Stimulated activated CD8-positive, alpha-beta memory T cell treated with anti-CD3 and anti-CD28 coated beads, Interleukin-15, amount 100 ng/mL, for 1 hour (primary cell): ENCODE data around the gene NPIPB6.
A peak's percentile ranks its signal among the peaks of the same experiment; 100 is the strongest.
"Not testable (repeated sequence)": the region's sequence is repeated elsewhere in the genome, so short reads cannot be mapped to it uniquely, and the experiment has no call there.

Source experiments
- DNase-seq: peaks from one replicate; pipeline ENCODE4 v3.0.0-alpha.2; 2020; ENCODE audit warnings: low read depth

The NPIPB6 gene

GRCh38 chr16:28363408-28363807, at the start of gene NPIPB6:
TSS of gene NPIPB6 (minus strand) at chr16:28363508. CDS start at chr16:28362822, 686 bp downstream.
- DNase-seq: not testable (repeated sequence)

DNA sequence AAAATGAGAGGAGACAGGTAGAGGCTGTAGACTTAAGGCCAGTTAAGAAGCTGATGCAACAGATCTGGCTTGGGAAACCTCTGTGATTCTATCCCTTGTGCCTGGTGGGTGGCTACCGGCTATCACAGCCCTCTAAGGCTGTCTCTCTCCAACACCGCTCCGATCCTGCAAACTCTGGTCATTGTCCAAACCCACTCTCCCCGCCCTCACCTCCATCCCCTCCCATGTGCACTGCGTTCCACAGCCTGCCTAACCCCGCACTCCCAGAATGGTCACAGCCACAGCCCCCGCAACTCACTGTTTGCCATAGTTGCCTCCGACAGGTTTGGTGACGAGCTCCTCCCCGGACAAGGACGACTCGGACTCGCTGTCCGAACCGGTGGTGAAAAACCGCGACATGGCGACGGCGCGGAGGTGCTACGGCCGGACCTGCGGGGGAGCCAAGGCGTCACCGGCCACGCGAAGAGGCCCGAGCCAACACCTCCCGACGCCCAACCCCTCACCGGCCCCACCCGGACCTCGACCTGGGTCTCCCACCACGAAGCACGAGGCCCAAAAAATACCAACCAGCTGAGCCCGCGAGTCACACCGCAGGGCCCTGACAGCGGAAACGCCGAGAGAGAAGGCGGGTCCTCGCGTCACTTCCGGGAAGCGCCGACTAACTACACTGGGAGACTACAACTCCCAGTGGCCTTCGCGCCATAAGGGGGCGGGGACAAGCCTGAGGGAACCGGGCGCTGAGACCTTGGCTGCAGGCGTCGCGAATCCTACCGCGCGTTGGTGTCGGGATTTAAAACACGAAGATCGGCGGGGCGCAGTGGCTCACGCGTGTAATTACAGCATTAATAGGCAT, 40.1 kb upstream of the NPIPB6 start, which contains the start of gene EIF3CL:
Gene EIF3CL (minus strand): TSS at position 622 of the 853 bp plus-strand sequence. CDS start 223 bp downstream, at position 399.
- not testable (repeated sequence) for DNase-seq

DNA sequence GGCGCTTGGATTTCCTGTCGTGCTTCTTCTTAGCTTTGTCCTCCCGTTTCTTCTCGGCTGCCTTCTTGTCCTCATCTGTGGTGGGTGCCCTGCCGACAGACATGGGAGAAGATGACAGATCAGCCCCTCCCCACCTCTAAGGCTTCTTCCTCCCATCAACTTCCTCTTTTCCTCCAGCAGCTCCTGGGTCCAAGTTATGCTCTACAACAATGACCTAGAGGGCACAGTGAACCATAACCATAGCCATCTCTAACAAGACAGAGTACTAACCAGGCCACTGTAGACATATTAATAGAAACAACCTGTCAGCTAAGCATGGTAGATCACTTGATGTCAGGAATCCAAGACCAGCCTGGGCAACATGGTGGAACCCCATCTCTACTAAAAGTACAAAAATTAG, 28.7 kb upstream of the NPIPB6 start:
- not testable (repeated sequence) for DNase-seq

DNA sequence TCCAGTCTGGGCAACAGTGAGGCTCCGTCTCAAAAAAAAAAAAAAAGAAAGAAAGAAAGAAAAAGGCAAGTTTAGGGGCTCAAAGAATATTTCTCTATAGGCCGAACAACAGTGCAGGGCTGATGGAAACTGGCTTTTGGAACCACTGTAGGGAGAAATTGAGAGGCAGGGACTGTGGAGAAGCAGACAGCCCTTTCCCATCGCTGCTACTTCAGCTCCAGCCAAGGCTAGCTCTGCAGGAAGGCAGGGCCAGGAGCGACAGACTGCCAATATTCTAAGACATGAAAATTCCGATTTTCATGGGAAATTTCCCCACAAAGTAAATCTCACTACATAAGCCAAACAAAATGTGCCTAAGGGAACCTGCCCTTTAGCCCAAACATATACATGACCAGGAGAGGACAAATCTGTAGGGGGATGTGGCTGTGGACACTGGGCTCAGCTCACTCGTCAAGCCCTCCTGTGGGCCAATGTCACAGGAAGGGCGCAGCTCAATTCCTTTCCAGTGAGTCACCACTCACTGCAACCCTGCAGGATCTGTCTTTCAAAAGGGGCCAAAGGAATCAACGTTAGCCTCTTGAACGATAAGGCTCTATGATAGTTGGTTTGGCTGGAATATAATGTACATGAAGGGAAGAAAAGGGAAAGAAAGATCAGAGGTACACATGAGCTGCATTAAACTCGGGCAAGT, 19.0 kb upstream of the NPIPB6 start:
- DNase-seq: not testable (repeated sequence)

GRCh38 chr16:28377822-28378221, 14.5 kb upstream of the NPIPB6 start:
- not testable (repeated sequence) for DNase-seq

- not testable (repeated sequence) for DNase-seq
These were observed 13.9 kb upstream of the NPIPB6 start for GRCh38 chr16:28377108-28377625.

DNA sequence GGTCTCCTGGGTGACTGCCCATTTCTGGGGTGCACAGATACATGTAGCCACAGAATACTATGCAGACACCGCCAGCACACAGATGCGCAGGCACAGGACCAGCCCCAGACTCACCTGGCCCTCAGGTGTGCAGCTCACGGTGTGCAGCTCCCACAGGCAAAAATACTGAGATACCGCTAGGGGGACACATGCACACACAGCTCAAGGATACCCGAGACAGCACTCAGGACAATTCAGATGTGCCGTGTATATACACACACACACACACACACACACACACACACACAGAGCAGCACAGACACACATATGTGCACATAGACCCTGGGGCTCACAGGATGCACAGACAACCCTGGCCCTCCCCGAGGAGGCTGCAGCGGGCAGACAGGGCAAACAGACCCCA, 11.8 kb upstream of the NPIPB6 start:
- not testable (repeated sequence) for DNase-seq

DNA sequence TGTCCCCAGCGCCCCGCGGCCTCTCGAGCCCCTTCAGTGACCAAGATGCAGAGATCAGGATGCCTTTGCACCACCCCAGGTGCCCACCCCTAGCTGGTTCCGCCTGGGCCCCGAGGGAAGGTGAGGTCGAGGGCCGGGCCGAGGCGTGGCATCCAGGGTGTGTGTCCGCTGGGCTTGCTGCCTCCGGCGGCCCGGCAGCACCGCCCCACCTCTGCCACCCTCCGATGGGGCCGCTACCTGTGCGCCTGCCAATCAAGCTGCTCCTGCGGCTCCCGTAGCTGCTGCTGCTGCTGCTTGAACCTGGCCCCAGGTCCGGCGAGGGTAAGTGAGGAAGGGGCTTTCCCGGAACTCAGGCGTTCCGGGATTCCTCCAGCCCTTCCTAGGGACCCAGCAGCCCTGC, 11.0 kb upstream of the NPIPB6 start:
- DNase-seq: not testable (repeated sequence)

- not testable (repeated sequence) for DNase-seq
These were observed 4.6 kb upstream of the NPIPB6 start for GRCh38 chr16:28367926-28368325.

DNA sequence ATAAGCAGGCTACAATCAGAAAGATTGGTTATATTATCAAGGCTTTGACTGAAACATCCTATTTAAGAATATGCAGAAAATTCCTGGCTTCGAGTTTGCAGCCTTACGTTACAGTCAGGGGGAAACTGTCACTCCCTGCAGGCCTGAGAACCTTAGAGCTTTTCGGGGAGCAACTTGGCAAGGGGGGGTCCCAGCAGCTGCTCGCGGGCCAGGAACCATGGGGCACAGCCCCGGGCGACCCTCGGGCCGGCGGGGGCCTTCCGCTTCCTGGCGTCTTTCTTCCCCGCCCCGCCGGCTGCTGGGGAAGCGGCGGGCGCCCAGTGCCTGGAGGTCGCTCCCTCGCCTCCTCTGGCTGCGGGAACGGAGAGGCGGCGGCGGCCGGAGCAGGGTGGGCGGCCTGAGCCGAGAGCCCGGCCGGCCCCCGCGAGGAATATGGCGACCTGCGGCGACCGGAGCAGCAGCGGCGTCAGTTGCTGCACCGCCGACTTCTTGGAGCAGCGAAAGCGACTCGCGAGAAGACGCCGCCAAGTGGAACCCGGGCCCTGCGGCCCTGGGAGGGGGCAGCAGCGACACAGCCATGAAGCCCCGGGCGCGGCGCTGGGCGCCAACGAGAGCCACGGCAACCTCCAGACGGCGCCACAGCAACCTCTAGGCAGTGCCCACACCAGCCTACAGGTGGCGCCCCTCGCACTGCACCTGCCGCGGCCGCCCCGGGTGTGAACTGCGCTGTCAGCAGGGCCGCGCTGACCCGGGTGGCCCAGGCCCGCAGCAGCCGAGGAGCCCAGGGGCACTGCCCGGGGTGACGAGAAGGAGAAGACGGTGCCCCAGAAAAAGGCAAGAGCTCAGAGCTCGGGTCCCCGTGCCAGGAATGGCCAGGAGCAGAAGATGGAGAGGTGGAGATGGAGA, 1.2 kb upstream of the NPIPB6 start:
- not testable (repeated sequence) for DNase-seq

DNA sequence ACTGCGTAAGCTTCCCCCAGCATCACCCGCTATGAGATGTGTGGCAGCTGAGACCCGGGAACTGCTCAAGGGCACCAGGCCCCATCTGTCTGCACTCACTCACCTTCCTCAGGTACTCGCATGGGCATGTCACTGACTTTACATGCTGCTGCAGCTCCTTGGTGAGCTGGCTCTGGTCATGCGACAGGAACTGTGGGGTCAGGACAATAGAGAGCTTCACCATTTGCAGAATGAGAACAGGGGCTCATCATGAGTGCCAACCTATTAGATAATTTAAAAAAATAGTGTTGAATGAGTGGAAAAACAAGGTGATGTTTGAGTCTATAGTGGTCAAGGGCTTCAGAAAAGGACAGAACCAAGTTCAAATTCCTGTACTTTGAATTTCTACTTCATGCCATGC, 708 bp downstream of the NPIPB6 start:
- DNase-seq: not testable (repeated sequence)

- not testable (repeated sequence) for DNase-seq
These were observed 25.1 kb downstream of the NPIPB6 start for GRCh38 chr16:28338230-28338629.

DNA sequence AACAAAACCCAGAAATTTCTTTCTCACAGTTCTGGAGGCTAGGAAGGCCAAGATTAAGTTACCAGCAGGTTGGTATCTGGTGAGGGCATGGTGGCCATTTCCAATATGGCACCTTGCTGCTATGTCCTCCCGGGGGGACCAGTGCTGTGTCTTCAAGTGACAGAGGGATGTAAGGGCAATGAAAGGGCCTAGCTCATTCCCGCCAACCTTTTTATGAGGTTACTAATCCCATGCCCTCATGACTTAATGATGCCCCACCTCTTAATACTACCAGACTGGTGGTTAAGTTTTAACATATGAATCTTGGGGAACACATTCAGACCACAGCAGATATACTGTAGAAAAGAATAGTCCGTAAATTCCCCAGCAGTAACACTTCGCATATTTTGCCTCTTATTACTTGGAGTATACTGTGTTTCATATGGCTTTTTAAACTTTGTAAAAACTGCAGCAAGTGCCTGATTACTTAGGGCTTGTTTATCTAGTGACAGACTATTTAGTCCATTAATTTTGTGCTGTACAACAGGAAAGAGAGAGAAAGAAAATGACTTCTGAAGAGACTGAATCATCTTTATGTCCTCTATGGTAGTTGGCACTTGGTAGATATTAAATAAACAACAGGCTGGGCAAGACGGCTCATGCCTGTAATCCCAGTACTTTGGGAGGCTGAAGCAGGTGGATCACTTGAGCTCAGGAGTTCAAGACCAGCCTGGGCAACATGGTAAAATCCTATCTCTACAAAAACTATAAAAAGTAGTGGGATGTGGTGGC, 26.2 kb downstream of the NPIPB6 start:
- not testable (repeated sequence) for DNase-seq

- DNase-seq: not testable (repeated sequence)
These were observed 27.6 kb downstream of the NPIPB6 start for GRCh38 chr16:28335678-28336077.

- DNase-seq: not testable (repeated sequence)
These were observed 30.7 kb downstream of the NPIPB6 start for GRCh38 chr16:28332632-28333031.

- DNase-seq: not testable (repeated sequence)
These were observed 32.3 kb downstream of the NPIPB6 start for GRCh38 chr16:28330981-28331380.

GRCh38 chr16:28330232-28330631, 33.1 kb downstream of the NPIPB6 start:
- DNase-seq: not testable (repeated sequence)

- DNase-seq: peak; percentile 39
These were observed 36.3 kb downstream of the NPIPB6 start for GRCh38 chr16:28326881-28327610.

DNA sequence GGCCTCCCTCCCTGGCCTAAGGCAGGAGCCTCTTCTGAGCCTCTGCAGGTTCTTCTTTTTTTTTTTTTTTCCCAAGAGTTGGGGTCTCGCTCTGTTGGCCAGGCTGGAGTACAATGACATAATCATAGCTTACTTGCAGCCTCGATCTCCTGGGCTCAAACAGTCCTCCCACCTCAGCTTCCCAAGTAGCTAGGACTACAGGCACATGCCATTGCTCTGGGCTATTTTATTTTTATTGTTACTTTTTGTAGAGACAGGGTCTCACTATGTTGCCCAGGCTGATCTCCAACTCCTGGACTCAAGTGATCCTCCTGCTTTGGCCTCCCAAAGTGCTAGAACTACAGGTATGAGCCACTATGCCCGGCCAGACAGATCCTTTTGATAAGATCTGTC, 38.4 kb downstream of the NPIPB6 start:
- no peak for DNase-seq

DNA sequence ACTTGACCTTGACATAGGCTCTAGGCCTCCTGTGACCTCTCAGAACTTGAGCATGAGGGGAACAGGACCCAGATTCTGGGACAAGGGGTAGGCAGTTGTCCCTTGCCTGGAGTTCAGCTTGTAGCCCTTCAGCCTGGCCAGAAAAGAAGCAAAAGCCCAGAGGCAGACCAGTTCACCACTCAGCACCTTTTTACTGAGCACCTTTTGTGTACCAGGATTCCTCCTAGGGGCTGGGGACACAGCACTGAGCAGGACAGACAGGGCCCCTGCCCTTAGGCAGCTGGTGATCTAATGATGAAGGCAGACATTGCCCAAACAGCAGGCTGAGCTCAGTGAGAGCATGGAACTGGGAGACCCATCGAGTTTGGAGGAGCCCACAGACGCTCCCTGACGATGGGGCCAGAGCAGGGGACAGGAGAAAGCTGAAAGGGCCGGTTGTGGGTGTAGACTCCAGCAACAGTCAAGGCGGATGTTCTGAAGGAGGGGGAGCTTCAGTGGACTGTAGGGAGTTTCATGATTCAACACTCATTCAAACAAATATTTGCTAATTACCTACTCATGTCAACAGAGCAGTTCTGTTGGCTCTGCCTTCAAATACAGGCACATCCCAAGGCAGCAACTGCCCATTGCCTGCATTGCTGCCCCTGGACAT, 38.9 kb downstream of the NPIPB6 start:
- no peak for DNase-seq
